Retinal pigment epithelial cell (primary cell): ENCODE measurements around the gene ZNF667.

ENCODE experiments used
- DNase-seq: peaks from one replicate; pipeline ENCODE4 v3.0.0-alpha.2; 2010; ENCODE audit warnings: low read depth
- H3K4me3 ChIP-seq: 2 replicates; pipeline ENCODE4 v1.5.1; 2011; ENCODE audit warnings: mild to moderate bottlenecking, low read length, control low read depth, moderate library complexity
- TF ChIP-seq, protein P1 (sequence below): conservative IDR thresholded peaks from 2 replicates; pipeline ENCODE4 v1.5.1; 2011; ENCODE audit warnings: low read depth, low read length, control low read depth, inconsistent platforms

The ZNF667 gene

DNA sequence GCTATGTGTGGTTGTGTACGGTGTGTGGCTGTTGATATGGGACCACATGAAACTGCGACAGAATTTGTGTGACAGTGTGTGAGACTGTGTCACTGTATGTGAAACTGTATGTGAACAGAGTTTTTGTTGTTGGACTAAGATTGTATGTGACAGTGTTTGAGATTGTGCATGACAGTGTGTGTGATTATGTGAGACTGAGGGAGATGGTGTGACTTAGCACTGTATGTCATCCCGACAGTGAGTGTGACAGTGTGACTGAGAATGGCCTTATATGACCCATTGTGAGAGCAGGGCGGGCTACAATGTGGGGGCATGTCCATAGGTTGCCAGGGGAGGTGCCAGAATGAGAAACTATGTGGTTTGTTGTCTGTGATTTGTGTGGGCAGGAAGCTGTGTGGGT lies 72.1 kb downstream of the ZNF667 start:
- H3K4me3 ChIP-seq: peak overlapping the region; percentile 72
- TF ChIP-seq, protein P1, sequence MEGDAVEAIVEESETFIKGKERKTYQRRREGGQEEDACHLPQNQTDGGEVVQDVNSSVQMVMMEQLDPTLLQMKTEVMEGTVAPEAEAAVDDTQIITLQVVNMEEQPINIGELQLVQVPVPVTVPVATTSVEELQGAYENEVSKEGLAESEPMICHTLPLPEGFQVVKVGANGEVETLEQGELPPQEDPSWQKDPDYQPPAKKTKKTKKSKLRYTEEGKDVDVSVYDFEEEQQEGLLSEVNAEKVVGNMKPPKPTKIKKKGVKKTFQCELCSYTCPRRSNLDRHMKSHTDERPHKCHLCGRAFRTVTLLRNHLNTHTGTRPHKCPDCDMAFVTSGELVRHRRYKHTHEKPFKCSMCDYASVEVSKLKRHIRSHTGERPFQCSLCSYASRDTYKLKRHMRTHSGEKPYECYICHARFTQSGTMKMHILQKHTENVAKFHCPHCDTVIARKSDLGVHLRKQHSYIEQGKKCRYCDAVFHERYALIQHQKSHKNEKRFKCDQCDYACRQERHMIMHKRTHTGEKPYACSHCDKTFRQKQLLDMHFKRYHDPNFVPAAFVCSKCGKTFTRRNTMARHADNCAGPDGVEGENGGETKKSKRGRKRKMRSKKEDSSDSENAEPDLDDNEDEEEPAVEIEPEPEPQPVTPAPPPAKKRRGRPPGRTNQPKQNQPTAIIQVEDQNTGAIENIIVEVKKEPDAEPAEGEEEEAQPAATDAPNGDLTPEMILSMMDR: no peak
- no peak for DNase-seq

GRCh38 chr19:56404705-56405056 lies 72.5 kb downstream of the ZNF667 start:
- H3K4me3 ChIP-seq: peak overlapping the region; percentile 72
- TF ChIP-seq, protein P1: no peak
- no peak for DNase-seq

GRCh38 chr19:56403764-56404704 lies 73.1 kb downstream of the ZNF667 start, which contains the start of gene ZNF583:
ZNF583 (plus strand) TSS chr19:56404332; CDS start chr19:56407115, 2,783 bp downstream.
- TF ChIP-seq, protein P1: no peak
- H3K4me3 ChIP-seq: peak within 1 kb of the TSS; percentile 72
- peak; percentile 84 for DNase-seq

DNA sequence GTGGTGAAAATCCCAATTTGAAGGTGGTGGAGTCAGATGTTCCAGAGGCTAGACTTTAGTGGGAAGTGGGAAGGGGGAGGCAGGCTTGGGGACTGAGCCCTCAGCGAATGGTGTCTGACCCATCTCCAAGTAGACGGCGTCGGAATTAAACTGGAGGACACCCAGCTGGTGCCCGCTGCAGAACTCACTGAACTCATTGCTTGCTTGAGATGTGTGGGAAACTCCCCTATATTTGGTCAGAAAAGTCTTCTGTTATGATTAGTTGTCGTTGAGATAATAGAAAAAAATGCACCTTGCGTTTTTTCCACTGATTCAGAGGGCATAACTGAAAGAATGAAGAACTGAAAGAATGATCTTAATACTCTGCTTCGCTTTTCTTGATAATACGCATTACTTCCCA lies 73.9 kb downstream of the ZNF667 start:
- no peak for DNase-seq

DNA sequence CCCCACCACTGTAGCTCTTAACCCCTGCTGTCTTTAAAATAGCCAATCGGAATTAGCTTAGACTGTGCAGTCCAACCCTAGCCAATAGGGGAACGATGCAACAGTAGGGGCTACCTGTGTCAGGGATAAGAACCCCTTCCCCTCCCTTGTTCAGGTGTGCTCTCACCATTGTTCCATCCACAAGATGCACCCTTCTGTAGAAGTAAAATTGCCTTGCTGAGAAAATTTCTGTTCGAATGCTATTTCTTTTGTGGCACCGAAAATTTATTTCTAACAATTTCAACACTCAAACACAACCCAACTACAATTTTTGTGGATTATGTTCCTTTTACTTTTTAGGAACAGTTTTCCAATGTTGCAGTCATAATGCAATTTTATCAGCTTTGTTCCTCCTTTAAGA lies 76.7 kb downstream of the ZNF667 start:
- no peak overlapping the region for H3K4me3 ChIP-seq
- TF ChIP-seq, protein P1: no peak
- no peak for DNase-seq

More for the DNA sequence above, 73.9 kb downstream of the ZNF667 start:
- TF ChIP-seq, protein P1: no peak
- peak overlapping the region; percentile 72 for H3K4me3 ChIP-seq

DNA sequence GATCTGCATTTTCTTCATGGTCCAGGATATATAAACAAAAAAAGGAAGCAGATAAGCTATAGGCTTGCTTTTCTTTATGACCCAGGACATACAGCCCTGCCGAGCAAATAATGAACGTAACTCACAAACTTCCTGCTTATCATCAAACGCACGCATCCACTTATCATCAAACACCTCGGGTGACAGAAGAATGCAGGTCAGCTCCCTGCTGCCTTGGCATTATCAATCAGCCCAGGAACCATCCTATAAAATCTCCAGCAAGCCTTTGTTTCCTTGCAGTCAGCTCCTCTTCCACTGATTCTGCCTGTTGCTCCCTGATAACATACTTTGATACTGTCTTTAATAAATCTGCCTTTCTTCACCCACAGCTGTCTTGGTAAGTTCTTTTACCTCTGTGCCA lies 78.3 kb downstream of the ZNF667 start:
- DNase-seq: no peak
- no peak overlapping the region for H3K4me3 ChIP-seq
- TF ChIP-seq, protein P1: no peak
